Measurements from ENCODE around the gene RTRAF. TPM values are rescaled to one million over a fixed set of nuclear protein-coding genes. Genes with fewer than 3 reads are reported as not detected.

Gene RTRAF
- total and polyA plus RNA-seq, 10 of the 15 experiments (the other 5 are each of a cell fraction or from before 2014, with no cell fraction given) = 248 to 540 (median 368) TPM

DNA sequence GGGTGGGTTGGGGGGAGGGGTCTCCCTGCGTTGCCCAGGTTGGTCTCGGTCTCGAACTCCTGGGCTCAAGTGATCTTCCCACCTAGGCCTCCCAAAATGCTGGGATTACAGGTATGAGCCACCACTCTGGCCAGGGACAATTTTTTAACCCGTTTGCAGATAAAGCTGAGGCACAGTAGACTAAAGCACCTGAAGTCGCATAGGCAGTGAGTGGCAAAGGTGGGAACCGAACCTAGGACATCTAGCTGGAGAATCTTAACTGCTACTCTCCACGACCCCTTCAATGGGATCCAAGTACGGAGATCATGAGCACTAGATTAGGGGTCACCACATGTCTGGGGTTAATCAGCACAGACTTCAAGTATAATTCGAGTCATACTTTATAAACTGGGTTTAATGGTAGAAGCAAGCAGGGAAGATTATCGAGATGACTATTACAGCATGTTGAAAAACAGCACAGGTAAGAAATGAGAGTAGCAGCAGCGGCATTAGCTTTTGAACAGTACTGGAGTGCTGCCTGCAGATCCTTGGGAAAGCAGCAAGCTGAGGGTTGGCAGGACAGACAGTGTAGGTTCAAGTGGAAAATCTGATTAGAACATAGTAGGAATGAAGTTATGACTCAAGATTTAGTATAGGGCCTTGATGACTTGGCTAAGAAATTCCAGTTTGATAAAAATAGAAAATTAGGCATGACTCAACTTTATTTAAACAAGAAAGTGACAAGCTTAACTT, 55.6 kb downstream of the RTRAF start (continued):
- no peak for TF ChIP-seq CBX3 (IDR thresholded peaks at IDR 0.05; ENCODE audit: borderline replicate concordance, low read depth)
- TF ChIP-seq, protein P1, sequence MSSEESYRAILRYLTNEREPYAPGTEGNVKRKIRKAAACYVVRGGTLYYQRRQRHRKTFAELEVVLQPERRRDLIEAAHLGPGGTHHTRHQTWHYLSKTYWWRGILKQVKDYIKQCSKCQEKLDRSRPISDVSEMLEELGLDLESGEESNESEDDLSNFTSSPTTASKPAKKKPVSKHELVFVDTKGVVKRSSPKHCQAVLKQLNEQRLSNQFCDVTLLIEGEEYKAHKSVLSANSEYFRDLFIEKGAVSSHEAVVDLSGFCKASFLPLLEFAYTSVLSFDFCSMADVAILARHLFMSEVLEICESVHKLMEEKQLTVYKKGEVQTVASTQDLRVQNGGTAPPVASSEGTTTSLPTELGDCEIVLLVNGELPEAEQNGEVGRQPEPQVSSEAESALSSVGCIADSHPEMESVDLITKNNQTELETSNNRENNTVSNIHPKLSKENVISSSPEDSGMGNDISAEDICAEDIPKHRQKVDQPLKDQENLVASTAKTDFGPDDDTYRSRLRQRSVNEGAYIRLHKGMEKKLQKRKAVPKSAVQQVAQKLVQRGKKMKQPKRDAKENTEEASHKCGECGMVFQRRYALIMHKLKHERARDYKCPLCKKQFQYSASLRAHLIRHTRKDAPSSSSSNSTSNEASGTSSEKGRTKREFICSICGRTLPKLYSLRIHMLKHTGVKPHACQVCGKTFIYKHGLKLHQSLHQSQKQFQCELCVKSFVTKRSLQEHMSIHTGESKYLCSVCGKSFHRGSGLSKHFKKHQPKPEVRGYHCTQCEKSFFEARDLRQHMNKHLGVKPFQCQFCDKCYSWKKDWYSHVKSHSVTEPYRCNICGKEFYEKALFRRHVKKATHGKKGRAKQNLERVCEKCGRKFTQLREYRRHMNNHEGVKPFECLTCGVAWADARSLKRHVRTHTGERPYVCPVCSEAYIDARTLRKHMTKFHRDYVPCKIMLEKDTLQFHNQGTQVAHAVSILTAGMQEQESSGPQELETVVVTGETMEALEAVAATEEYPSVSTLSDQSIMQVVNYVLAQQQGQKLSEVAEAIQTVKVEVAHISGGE (CRISPR knock-in tag; IDR thresholded peaks at IDR 0.05) = no peak
- TF ChIP-seq CHD1 (IDR thresholded peaks at IDR 0.05; ENCODE audit: low read depth, low read length) = no peak
- TF ChIP-seq SUZ12 (IDR thresholded peaks at IDR 0.05; ENCODE audit: unreplicated experiment) = no peak
- TF ChIP-seq BCL11A (IDR thresholded peaks at IDR 0.05; ENCODE audit: low read depth, low read length) = no peak

DNA sequence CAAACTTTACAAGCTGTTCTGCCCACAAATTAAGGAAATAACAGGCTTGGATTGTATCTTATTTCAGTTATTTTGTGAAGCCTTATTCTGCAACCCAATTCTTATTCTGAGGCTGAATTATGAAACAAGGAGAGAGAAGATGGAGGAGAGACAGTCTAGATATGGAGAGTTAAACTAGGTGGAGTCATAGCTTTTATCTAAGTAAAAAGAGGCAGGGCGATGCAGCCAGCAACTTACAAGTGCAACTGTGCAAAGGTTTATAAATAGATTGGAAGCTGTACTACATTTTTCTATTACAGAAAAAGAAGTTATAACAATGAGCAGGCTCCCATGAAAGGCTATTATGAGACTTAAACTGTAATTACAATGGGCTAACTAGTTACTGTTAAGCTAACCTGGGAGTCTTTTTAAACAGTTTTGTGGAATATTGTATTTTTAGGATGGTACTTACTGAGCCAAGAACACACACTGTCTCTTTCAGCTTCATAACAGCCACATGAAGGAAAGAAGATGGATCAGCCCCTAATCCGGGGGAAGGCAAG, 57.1 kb downstream of the RTRAF start:
- H3K36me3 ChIP-seq (ENCODE audit: control insufficient read depth in 2 of 2, insufficient read depth in 2 of 2, low read length in 1 of 2) = no peaks in the 10 kb centered on the region
- intact Hi-C loops (cut with micrococcal nuclease; ENCODE audit: unreplicated experiment) (no loop called here), in situ Hi-C loops (cut with MboI) (loop anchor here (10.0 kb wide), 1 partner anchor 228 kb away; no protein-coding TSS in a partner anchor)
- H3K4me2 ChIP-seq (ENCODE audit: control insufficient read depth, insufficient read depth) = no peak overlapping the region
- CTCF ChIA-PET = interaction anchor here (1.2 to 1.7 kb wide), 2 partner anchors 24 to 51 kb away, joined by 3 to 5 read pairs; no protein-coding TSS in a partner anchor
- TF ChIP-seq NR2C1 (IDR thresholded peaks at IDR 0.05) (no peak), HDGF (IDR thresholded peaks at IDR 0.05) (no peak), NFYB (IDR thresholded peaks at IDR 0.05; ENCODE audit: insufficient read depth, low read depth, low read length) (no peak), MYC (IDR thresholded peaks at IDR 0.05; ENCODE audit: insufficient read depth, insufficient read length, insufficient replicate concordance, low read length, severe bottlenecking) (no peak), SMC3 (IDR thresholded peaks at IDR 0.05; ENCODE audit: borderline replicate concordance, low read length) (no peak), MXI1 (IDR thresholded peaks at IDR 0.05; ENCODE audit: low read depth, low read length) (no peak)
- TF ChIP-seq, protein P2, sequence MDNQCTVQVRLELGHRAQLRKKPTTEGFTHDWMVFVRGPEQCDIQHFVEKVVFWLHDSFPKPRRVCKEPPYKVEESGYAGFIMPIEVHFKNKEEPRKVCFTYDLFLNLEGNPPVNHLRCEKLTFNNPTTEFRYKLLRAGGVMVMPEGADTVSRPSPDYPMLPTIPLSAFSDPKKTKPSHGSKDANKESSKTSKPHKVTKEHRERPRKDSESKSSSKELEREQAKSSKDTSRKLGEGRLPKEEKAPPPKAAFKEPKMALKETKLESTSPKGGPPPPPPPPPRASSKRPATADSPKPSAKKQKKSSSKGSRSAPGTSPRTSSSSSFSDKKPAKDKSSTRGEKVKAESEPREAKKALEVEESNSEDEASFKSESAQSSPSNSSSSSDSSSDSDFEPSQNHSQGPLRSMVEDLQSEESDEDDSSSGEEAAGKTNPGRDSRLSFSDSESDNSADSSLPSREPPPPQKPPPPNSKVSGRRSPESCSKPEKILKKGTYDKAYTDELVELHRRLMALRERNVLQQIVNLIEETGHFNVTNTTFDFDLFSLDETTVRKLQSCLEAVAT (IDR thresholded peaks at IDR 0.05) = no peak
- TF ChIP-seq, protein P3, sequence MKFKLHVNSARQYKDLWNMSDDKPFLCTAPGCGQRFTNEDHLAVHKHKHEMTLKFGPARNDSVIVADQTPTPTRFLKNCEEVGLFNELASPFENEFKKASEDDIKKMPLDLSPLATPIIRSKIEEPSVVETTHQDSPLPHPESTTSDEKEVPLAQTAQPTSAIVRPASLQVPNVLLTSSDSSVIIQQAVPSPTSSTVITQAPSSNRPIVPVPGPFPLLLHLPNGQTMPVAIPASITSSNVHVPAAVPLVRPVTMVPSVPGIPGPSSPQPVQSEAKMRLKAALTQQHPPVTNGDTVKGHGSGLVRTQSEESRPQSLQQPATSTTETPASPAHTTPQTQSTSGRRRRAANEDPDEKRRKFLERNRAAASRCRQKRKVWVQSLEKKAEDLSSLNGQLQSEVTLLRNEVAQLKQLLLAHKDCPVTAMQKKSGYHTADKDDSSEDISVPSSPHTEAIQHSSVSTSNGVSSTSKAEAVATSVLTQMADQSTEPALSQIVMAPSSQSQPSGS (IDR thresholded peaks at IDR 0.05; ENCODE audit: low read length) = no peak
- FAIRE-seq = no peak
- no peak overlapping the region for H3K27ac ChIP-seq (ENCODE audit: control insufficient read depth, insufficient read depth)
- H4K20me1 ChIP-seq (ENCODE audit: control insufficient read depth, insufficient read depth) = no peaks in the 10 kb centered on the region
- no TSS peak for BruUV-seq (replicated peaks)
- POLR2A ChIA-PET = interaction anchor here (0.6 kb wide), 1 partner anchor 200 kb away, joined by 9 read pairs; no protein-coding TSS in a partner anchor
- RAD21 ChIA-PET (ENCODE audit: unreplicated experiment) = interaction anchor here (1.0 kb wide), 1 partner anchor 24 kb away, joined by 3 read pairs; no protein-coding TSS in a partner anchor
- H3K9ac ChIP-seq (ENCODE audit: control insufficient read depth, insufficient read depth, low read length) = no peak overlapping the region
- no peaks in the 10 kb centered on the region for H3K9me3 ChIP-seq (replicated peaks; ENCODE audit: control insufficient read depth, insufficient read depth, low read length)
- SMC1A ChIA-PET (ENCODE audit: uncharacterized antibody, unreplicated experiment) = interaction anchor here (0.6 to 2.0 kb wide), 3 partner anchors 21 to 1300 kb away, joined by 3 to 4 read pairs (median 3); no protein-coding TSS in a partner anchor
- H3K4me1 ChIP-seq (ENCODE audit: control insufficient read depth, insufficient read depth, low read length) = no peaks in the 10 kb centered on the region
- 54% methylated on average over 2 of the region's 2 CpGs for WGBS (ENCODE audit: insufficient coverage, insufficient replicate concordance, low lambda C conversion rate, missing lambda C conversion rate)
- H3K4me3 ChIP-seq = no peak overlapping the region
- ATAC-seq = no peak
- H3K27me3 ChIP-seq (replicated peaks in 1 of 2; ENCODE audit: control insufficient read depth in 2 of 2, insufficient read depth in 2 of 2, low read length in 1 of 2) = peaks cover 0 to 4% of the 10 kb centered on the region in 2 experiments; a peak in 2 of 4 replicates
- DNase-seq (ENCODE audit: low read depth, low spot score) = no peak
- H3K79me2 ChIP-seq (ENCODE audit: control insufficient read depth, insufficient read depth, low read length) = no peaks in the 10 kb centered on the region
- no peak overlapping the region for H2AFZ ChIP-seq (ENCODE audit: control insufficient read depth, low read depth, low read length)
